Stimulated activated naive CD4-positive, alpha-beta T cell (primary cell): ENCODE results near the gene BCKDHB.

Experiments used
- DNase-seq, 6 experiments: peaks; one replicate each; lab custom pipeline; 2025; lab: John Stamatoyannopoulos, UW

The BCKDHB gene

DNA sequence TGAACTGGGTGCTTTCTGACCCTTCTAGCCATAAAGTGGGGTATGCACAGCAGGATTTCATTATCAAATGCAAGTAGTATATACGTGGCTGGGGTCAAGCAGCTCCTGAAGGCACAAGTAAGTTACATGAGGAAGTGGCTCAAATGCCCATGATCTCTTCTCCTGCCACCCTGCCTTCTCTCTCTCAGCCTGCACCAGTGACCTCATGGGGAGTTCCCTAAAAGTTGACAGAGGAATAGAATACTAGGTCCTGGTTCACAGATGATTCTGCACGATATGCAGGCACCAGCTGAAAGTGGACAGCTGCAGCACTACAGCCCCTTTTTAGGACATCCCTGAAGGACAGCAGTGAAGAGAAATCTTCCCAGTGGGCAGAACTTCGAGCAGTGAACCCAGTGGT, 282.0 kb downstream of the BCKDHB start:
- DNase-seq = no peak
